Kidney epithelial cell (primary cell): Measurements from ENCODE around the gene TGFBR2. TPM values are rescaled to one million over a fixed set of nuclear protein-coding genes. Genes with fewer than 3 reads are reported as not detected.

Experiments used
- DNase-seq: peaks from one replicate; pipeline ENCODE4 v3.0.0-alpha.2; 2010; ENCODE audit warnings: low read depth
- H3K27me3 ChIP-seq: 2 replicates; pipeline ENCODE4 v1.6.0; 2011; ENCODE audit warnings: low read length; ENCODE audit not compliant: control insufficient read depth, insufficient read depth
- H3K36me3 ChIP-seq: 2 replicates; pipeline ENCODE4 v1.5.1; 2011; ENCODE audit warnings: low read length; ENCODE audit not compliant: control insufficient read depth, insufficient read depth
- H3K4me3 ChIP-seq: 2 replicates; pipeline ENCODE4 v1.5.1; 2011; ENCODE audit warnings: low read depth, mild to moderate bottlenecking, control low read depth, low read length
- total RNA-seq: library from RNA; depleted of rRNA; stranded (reverse); fragments of >200 nt; gene quantifications from 2 replicates; pipeline ENCODE4 v1.2.3, GENCODE V29; 2015
- TF ChIP-seq, protein P1 (sequence below): IDR thresholded peaks from 2 replicates; pipeline ENCODE4 v1.5.1; 2011; ENCODE audit warnings: mild to moderate bottlenecking, moderate library complexity, low read length, control low read depth, inconsistent platforms; ENCODE audit not compliant: insufficient read depth, poor library complexity, severe bottlenecking

Gene TGFBR2
- total RNA-seq, 1 donor from 2014 or later: 33.4 TPM

DNA sequence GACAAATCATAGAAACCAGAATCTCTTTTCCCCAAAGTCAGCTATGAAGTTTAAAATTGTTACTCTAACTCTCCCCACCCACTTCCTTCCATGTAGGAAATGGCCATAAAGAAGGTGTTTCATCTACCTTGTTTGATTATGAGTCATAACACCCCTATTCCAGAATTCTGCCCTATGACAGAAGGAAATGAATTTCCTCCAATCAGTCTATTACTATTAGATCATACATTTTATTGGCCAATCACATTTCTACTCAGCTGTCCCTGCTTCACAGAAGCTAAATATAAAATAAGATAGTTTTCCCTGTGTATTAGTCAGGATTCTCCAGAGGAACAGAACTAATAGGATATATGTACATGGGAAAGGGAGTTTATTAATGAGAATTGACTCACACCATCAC is 102.1 kb downstream of the TGFBR2 start:
- TF ChIP-seq, protein P1, sequence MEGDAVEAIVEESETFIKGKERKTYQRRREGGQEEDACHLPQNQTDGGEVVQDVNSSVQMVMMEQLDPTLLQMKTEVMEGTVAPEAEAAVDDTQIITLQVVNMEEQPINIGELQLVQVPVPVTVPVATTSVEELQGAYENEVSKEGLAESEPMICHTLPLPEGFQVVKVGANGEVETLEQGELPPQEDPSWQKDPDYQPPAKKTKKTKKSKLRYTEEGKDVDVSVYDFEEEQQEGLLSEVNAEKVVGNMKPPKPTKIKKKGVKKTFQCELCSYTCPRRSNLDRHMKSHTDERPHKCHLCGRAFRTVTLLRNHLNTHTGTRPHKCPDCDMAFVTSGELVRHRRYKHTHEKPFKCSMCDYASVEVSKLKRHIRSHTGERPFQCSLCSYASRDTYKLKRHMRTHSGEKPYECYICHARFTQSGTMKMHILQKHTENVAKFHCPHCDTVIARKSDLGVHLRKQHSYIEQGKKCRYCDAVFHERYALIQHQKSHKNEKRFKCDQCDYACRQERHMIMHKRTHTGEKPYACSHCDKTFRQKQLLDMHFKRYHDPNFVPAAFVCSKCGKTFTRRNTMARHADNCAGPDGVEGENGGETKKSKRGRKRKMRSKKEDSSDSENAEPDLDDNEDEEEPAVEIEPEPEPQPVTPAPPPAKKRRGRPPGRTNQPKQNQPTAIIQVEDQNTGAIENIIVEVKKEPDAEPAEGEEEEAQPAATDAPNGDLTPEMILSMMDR: no peak
- no peak for DNase-seq

GRCh38 chr3:30710017-30710416 is 103.6 kb downstream of the TGFBR2 start:
- Histone ChIP-seq H3K36me3 (no peaks in the 10 kb centered on the region), H3K4me3 (no peak overlapping the region), H3K27me3 (no peaks in the 10 kb centered on the region)
- DNase-seq: no peak
- TF ChIP-seq, protein P1: no peak

More for the DNA sequence above, 102.1 kb downstream of the TGFBR2 start:
- Histone ChIP-seq H3K27me3 (no peaks in the 10 kb centered on the region), H3K36me3 (no peaks in the 10 kb centered on the region), H3K4me3 (no peak overlapping the region)

- no peaks in the 10 kb centered on the region for H3K36me3 ChIP-seq
- DNase-seq: no peak
- H3K27me3 ChIP-seq: no peaks in the 10 kb centered on the region
- no peak overlapping the region for H3K4me3 ChIP-seq
- TF ChIP-seq, protein P1: no peak
Observed at GRCh38 chr3:30711151-30711550, 104.8 kb downstream of the TGFBR2 start.

GRCh38 chr3:30711867-30712266 is 105.5 kb downstream of the TGFBR2 start:
- Histone ChIP-seq H3K27me3 (no peaks in the 10 kb centered on the region), H3K36me3 (no peaks in the 10 kb centered on the region), H3K4me3 (no peak overlapping the region)
- TF ChIP-seq, protein P1: no peak
- DNase-seq: no peak

GRCh38 chr3:30712991-30713390 is 106.6 kb downstream of the TGFBR2 start:
- no peak for DNase-seq
- H3K36me3 ChIP-seq: no peaks in the 10 kb centered on the region
- TF ChIP-seq, protein P1: no peak
- no peak overlapping the region for H3K4me3 ChIP-seq
- H3K27me3 ChIP-seq: no peaks in the 10 kb centered on the region

- TF ChIP-seq, protein P1: no peak
- H3K4me3 ChIP-seq: no peak overlapping the region
- DNase-seq: no peak
- no peaks in the 10 kb centered on the region for H3K27me3 ChIP-seq
- no peaks in the 10 kb centered on the region for H3K36me3 ChIP-seq
Observed at GRCh38 chr3:30713885-30714503, 107.6 kb downstream of the TGFBR2 start.
